HG03135 (cell line): ENCODE results near the gene DAPK1.

Source experiments
- ATAC-seq: cut with Tn5 transposase; IDR thresholded peaks from one replicate; pipeline ENCODE4 v1.9.1; 2021; ENCODE audit warnings: mild to moderate bottlenecking, moderate library complexity; ENCODE audit not compliant: unreplicated experiment

Gene DAPK1

GRCh38 chr9:87609002-87609401 lies 111.3 kb downstream of the DAPK1 start:
- no peak for ATAC-seq

GRCh38 chr9:87609486-87609885 lies 111.8 kb downstream of the DAPK1 start:
- no peak for ATAC-seq

- no peak for ATAC-seq
Observed at GRCh38 chr9:87610200-87611155, 112.8 kb downstream of the DAPK1 start.

- ATAC-seq = no peak
Observed at GRCh38 chr9:87611776-87612175, 114.1 kb downstream of the DAPK1 start.

GRCh38 chr9:87612536-87612935 lies 114.9 kb downstream of the DAPK1 start:
- ATAC-seq = no peak

- ATAC-seq = no peak
Observed at GRCh38 chr9:87613265-87614111, 115.8 kb downstream of the DAPK1 start.

- ATAC-seq = no peak
Observed at GRCh38 chr9:87614397-87614796, 116.7 kb downstream of the DAPK1 start.

GRCh38 chr9:87615136-87615535 lies 117.5 kb downstream of the DAPK1 start:
- ATAC-seq = no peak

GRCh38 chr9:87615547-87616148 lies 118.0 kb downstream of the DAPK1 start:
- ATAC-seq = no peak

GRCh38 chr9:87618226-87618625 lies 120.6 kb downstream of the DAPK1 start:
- ATAC-seq = no peak

- no peak for ATAC-seq
Observed at GRCh38 chr9:87618931-87619330, 121.3 kb downstream of the DAPK1 start.

- no peak for ATAC-seq
Observed at GRCh38 chr9:87619346-87619745, 121.7 kb downstream of the DAPK1 start.

GRCh38 chr9:87620731-87621322 lies 123.2 kb downstream of the DAPK1 start:
- no peak for ATAC-seq

- no peak for ATAC-seq
Observed at GRCh38 chr9:87622098-87622497, 124.4 kb downstream of the DAPK1 start.

- no peak for ATAC-seq
Observed at GRCh38 chr9:87622923-87623322, 125.3 kb downstream of the DAPK1 start.

GRCh38 chr9:87628346-87628745 lies 130.7 kb downstream of the DAPK1 start:
- ATAC-seq = no peak

- no peak for ATAC-seq
Observed at GRCh38 chr9:87629104-87629503, 131.4 kb downstream of the DAPK1 start.

- ATAC-seq = no peak
Observed at GRCh38 chr9:87630266-87630665, 132.6 kb downstream of the DAPK1 start.

- ATAC-seq = no peak
Observed at GRCh38 chr9:87630846-87631245, 133.2 kb downstream of the DAPK1 start.

GRCh38 chr9:87635656-87636501 lies 138.2 kb downstream of the DAPK1 start:
- ATAC-seq = no peak
